ENCODE results near the gene MPHOSPH8. TPM values are rescaled to one million over a fixed set of nuclear protein-coding genes. Genes with fewer than 3 reads are reported as not detected.

Gene MPHOSPH8
- total and polyA plus RNA-seq, 12 donors, result 14.7 to 63.4 (median 32.1) TPM

GRCh38 chr13:19670147-19670546 is 36.7 kb downstream of the MPHOSPH8 start:
- 54 to 65% (median 55%) methylated on average over 3 of the region's 3 CpGs for WGBS, 4 donors
- intact Hi-C loops (cut with DNase I), result no loop called here
- Histone ChIP-seq H3K9me3 (replicated peaks in 1 of 3) (no peaks in the 10 kb centered on the region), H3K36me3 (replicated peaks in 1 of 2) (peaks cover 0 to 76% of the 10 kb centered on the region in 2 donors), H3K4me3 (no peak overlapping the region), H3K4me1 (replicated peaks in 1 of 2) (peaks cover 4 to 10% of the 10 kb centered on the region in 2 donors), H3K27me3 (no peaks in the 10 kb centered on the region), H3K27ac (no peak overlapping the region)
- no peak for DNase-seq
- TF ChIP-seq, protein P1, sequence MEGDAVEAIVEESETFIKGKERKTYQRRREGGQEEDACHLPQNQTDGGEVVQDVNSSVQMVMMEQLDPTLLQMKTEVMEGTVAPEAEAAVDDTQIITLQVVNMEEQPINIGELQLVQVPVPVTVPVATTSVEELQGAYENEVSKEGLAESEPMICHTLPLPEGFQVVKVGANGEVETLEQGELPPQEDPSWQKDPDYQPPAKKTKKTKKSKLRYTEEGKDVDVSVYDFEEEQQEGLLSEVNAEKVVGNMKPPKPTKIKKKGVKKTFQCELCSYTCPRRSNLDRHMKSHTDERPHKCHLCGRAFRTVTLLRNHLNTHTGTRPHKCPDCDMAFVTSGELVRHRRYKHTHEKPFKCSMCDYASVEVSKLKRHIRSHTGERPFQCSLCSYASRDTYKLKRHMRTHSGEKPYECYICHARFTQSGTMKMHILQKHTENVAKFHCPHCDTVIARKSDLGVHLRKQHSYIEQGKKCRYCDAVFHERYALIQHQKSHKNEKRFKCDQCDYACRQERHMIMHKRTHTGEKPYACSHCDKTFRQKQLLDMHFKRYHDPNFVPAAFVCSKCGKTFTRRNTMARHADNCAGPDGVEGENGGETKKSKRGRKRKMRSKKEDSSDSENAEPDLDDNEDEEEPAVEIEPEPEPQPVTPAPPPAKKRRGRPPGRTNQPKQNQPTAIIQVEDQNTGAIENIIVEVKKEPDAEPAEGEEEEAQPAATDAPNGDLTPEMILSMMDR (IDR thresholded peaks at IDR 0.05), result no peak
- TF ChIP-seq POLR2A (IDR thresholded peaks at IDR 0.05), result no peak

- WGBS, 4 donors, result 31 to 37% (median 34%) methylated on average over 5 of the region's 5 CpGs
- Histone ChIP-seq H3K27ac (peak overlapping the region in 2 of 5 donors; percentile 22 to 37), H3K4me1 (replicated peaks in 1 of 2) (peaks cover 4 to 10% of the 10 kb centered on the region in 2 donors), H3K27me3 (no peaks in the 10 kb centered on the region), H3K36me3 (replicated peaks in 1 of 2) (peaks cover 0 to 59% of the 10 kb centered on the region in 2 donors), H3K9me3 (replicated peaks in 1 of 3) (no peaks in the 10 kb centered on the region), H3K4me3 (no peak overlapping the region)
- TF ChIP-seq, protein P1 (IDR thresholded peaks at IDR 0.05), result no peak
- TF ChIP-seq POLR2A (IDR thresholded peaks at IDR 0.05), result no peak
- peak in 2 of 7 donors; percentile 37 to 55 for DNase-seq
- intact Hi-C loops (cut with DNase I), result no loop called here
Measured at GRCh38 chr13:19672990-19673389, 39.5 kb downstream of the MPHOSPH8 start.

DNA sequence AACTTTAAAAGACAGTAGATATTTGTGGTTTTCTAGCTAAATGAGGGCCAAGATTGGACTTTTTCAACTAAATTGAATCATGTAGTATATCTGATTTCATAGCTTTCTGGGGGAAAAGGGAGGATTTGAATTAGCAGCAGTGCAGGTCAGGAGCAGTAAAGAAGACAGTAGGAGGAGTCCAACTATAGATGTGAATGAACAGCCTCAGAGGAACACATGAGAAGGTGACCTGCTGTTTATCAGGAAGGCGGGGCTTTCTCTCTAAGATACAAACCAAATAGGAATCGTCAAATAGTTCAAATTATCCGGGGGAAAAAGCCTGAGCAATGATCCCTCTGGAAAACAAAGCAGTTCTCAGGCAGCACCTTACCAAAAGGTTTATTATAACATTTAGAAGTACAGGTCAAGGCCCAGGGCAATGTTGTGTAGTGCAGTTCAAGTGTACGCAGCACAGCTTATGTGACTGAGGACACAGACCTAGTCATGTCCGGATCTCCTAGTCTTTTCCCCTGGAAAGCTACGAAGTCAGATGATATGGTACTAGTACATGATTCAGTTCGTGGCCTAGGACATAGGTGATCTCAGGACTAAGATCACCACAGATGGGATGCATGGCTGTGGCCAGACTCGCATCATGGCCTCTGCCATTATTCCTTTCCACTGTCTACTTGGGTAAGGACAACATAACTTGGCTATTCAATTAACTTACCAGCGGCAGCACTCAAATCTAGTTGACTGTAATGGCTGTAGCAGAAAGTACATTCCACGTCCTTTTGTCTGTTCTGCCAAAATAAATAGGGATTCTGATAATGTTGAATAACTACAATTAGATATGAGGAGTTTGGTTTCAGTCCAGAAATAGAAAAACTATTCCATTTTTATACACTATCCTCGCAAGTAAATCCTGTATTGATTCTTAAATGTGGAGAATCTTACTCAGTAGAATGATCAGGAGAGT is 40.3 kb downstream of the MPHOSPH8 start:
- 81 to 85% (median 84%) methylated on average over 11 of the region's 11 CpGs for WGBS, 4 donors

GRCh38 chr13:19674898-19675297 is 41.4 kb downstream of the MPHOSPH8 start:
- Histone ChIP-seq H3K36me3 (replicated peaks in 1 of 2) (peaks cover 0 to 40% of the 10 kb centered on the region in 2 donors), H3K27ac (no peak overlapping the region), H3K27me3 (no peaks in the 10 kb centered on the region), H3K9me3 (replicated peaks in 1 of 3) (no peaks in the 10 kb centered on the region), H3K4me1 (replicated peaks in 1 of 2) (peaks cover 4 to 10% of the 10 kb centered on the region in 2 donors), H3K4me3 (no peak overlapping the region)
- whole genome bisulfite sequencing, 4 donors, result 95 to 96% (median 96%) methylated on average over 10 of the region's 10 CpGs
- intact Hi-C loops (cut with DNase I), result no loop called here
- no peak for DNase-seq
- TF ChIP-seq, protein P1 (IDR thresholded peaks at IDR 0.05), result no peak
- no peak for TF ChIP-seq POLR2A (IDR thresholded peaks at IDR 0.05)

More for the DNA sequence above, 40.3 kb downstream of the MPHOSPH8 start:
- H3K9me3 ChIP-seq (replicated peaks in 1 of 3), result no peaks in the 10 kb centered on the region
- intact Hi-C loops (cut with DNase I), result no loop called here
- H3K27me3 ChIP-seq, result no peaks in the 10 kb centered on the region
- H3K36me3 ChIP-seq (replicated peaks in 1 of 2), result peaks cover 0 to 51% of the 10 kb centered on the region in 2 donors
- H3K27ac ChIP-seq, result peak overlapping the region in 1 of 5 donors; percentile 22
- TF ChIP-seq, protein P1 (IDR thresholded peaks at IDR 0.05), result no peak
- no peak for TF ChIP-seq POLR2A (IDR thresholded peaks at IDR 0.05)
- no peak for DNase-seq
- H3K4me3 ChIP-seq, result no peak overlapping the region
- H3K4me1 ChIP-seq (replicated peaks in 1 of 2), result peaks cover 4 to 10% of the 10 kb centered on the region in 2 donors
